HUES48 (cell line): Measurements from ENCODE around the gene ITGB5.

Source experiments
- H3K27ac ChIP-seq: one replicate; pipeline ENCODE4 v1.7.0; 2013; ENCODE audit warnings: low read depth, low read length, inconsistent platforms
- H3K27me3 ChIP-seq: 2 replicates; pipeline ENCODE4 v1.6.1; 2013; ENCODE audit warnings: mild to moderate bottlenecking, low read length; ENCODE audit not compliant: control insufficient read depth, insufficient read depth
- H3K36me3 ChIP-seq: 2 replicates; pipeline ENCODE4 v1.6.1; 2013; ENCODE audit warnings: low read length; ENCODE audit not compliant: control insufficient read depth, insufficient read depth
- H3K4me1 ChIP-seq: 2 replicates; pipeline ENCODE4 v1.6.1; 2013; ENCODE audit warnings: mild to moderate bottlenecking, low read length; ENCODE audit not compliant: control insufficient read depth, insufficient read depth
- H3K4me3 ChIP-seq: 2 replicates; pipeline ENCODE4 v1.5.1; 2013; ENCODE audit warnings: mild to moderate bottlenecking, low read depth, low read length
- H3K9ac ChIP-seq: 2 replicates; pipeline ENCODE4 v1.6.1; 2013; ENCODE audit warnings: mild to moderate bottlenecking, low read depth, low read length, moderate library complexity
- H3K9me3 ChIP-seq: 2 replicates; pipeline ENCODE4 v1.6.1; 2013; ENCODE audit warnings: low read length; ENCODE audit not compliant: control insufficient read depth, insufficient read depth

The ITGB5 gene

DNA sequence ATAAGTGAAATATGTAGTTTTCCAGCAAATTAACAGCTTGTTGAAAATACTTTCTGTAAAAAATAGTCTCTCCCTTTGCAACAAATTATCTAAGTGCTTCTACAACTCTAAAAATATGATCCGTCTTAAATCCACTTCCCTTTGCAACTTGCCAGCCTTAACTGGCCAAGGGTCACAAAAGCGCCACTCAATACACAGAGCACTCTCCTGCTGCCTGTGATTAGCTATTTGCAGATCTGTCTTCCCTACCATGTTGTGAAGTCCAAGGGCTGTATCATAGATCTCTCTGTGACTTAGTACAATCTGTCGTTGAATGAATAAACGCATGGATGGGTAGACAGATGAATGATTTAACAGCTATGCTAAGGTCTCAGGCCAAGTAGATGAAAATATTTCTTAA lies 76.2 kb downstream of the ITGB5 start:
- H3K27ac ChIP-seq: no peak overlapping the region
- no peaks in the 10 kb centered on the region for H3K4me1 ChIP-seq
- peaks cover 54% of the 10 kb centered on the region for H3K36me3 ChIP-seq
- H3K9ac ChIP-seq: no peak overlapping the region
- no peaks in the 10 kb centered on the region for H3K27me3 ChIP-seq
- no peaks in the 10 kb centered on the region for H3K9me3 ChIP-seq
- no peak overlapping the region for H3K4me3 ChIP-seq

DNA sequence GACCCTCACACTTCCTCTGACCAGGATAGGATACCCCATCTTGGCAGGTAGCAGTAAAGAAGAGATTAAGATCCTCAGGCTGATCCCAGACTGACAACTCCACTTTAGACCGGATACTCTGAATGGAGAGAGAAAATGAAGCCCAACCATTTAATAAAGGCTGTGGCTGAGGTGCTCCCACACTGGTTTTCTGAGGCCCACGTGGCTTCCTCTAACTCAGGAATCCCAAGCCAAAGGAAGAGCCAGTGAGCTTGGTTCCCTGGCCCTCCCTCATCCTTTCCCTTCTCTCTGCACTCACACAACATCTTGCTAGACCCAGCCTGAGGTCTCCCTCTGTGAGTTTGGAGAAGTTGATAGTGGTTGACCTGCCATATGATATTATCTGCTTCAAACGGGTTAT lies 78.1 kb downstream of the ITGB5 start:
- no peaks in the 10 kb centered on the region for H3K9me3 ChIP-seq
- H3K4me1 ChIP-seq: no peaks in the 10 kb centered on the region
- H3K27ac ChIP-seq: no peak overlapping the region
- H3K27me3 ChIP-seq: no peaks in the 10 kb centered on the region
- H3K4me3 ChIP-seq: no peak overlapping the region
- H3K9ac ChIP-seq: no peak overlapping the region
- peaks cover 41% of the 10 kb centered on the region for H3K36me3 ChIP-seq

DNA sequence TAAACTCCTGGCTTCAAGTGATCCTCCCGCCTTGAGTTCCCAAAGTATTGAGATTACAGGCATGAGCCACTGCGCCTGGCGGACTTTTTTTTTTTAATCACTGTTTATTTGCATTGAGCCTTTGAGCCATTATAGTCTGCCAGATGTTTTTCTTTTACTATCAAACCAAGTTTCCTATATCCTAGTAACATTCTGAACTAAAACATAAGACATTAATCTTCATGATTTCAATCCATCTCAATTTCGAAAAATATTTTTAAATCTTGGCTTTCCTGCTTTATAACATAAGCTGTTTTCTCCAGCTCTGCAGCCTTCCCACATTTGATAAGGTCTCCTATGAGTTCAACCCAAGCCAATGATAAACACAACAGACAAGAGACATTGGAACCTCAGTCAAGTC lies 81.5 kb downstream of the ITGB5 start:
- Histone ChIP-seq H3K27ac (no peak overlapping the region), H3K36me3 (peaks cover 32% of the 10 kb centered on the region), H3K9ac (no peak overlapping the region), H3K27me3 (no peaks in the 10 kb centered on the region), H3K4me3 (no peak overlapping the region), H3K4me1 (peaks cover 9% of the 10 kb centered on the region; the same call in 1 of the 2 replicates), H3K9me3 (no peaks in the 10 kb centered on the region)

DNA sequence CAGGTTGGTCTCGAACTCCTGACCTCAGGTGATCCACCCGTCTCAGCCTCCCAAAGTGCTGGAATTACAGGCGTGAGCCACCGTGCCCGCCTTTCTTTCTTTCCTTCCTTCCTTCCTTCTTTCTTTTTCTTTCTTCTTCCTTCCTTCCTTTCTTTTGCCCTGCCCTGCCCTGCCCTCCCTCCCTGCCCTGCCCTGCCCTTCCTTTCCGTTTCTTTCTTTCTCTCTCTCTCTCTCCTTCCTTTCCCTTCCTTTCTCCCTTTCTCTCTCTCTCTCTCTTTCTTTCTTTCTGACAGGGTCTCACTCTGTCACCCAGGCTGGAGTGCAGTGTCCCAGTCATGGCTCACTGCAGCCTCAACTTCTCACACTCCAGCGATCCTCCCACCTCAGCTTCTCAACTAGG lies 82.3 kb downstream of the ITGB5 start:
- H3K9me3 ChIP-seq: no peaks in the 10 kb centered on the region
- peaks cover 9% of the 10 kb centered on the region; the same call in 1 of the 2 replicates for H3K4me1 ChIP-seq
- no peak overlapping the region for H3K9ac ChIP-seq
- peaks cover 34% of the 10 kb centered on the region for H3K36me3 ChIP-seq
- H3K27me3 ChIP-seq: no peaks in the 10 kb centered on the region
- no peak overlapping the region for H3K4me3 ChIP-seq
- H3K27ac ChIP-seq: no peak overlapping the region

DNA sequence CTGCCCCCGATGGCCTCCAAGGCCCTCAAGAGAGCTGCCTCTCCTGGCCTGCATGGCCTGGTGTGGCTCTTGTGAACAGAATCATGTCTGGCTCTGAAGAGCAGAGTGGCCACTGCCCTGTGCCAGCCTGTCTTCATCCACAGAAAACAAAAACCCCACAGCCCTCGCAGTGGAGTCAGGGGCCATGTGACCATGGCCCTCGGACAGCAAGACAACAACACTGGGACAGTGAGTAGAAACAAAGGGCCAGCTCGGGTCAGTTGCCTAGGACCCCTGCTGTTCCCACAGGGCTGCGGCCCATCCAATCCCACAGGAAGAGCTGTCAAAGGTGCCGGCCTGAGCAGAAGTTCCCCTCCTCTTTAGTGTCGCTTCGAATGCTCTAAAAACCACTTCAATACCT lies 84.5 kb downstream of the ITGB5 start:
- H3K4me3 ChIP-seq: no peak overlapping the region
- H3K27me3 ChIP-seq: no peaks in the 10 kb centered on the region
- peaks cover 9% of the 10 kb centered on the region; the same call in 1 of the 2 replicates for H3K4me1 ChIP-seq
- H3K27ac ChIP-seq: no peak overlapping the region
- H3K36me3 ChIP-seq: peaks cover 28% of the 10 kb centered on the region; the same call in 1 of the 2 replicates
- H3K9ac ChIP-seq: no peak overlapping the region
- no peaks in the 10 kb centered on the region for H3K9me3 ChIP-seq

DNA sequence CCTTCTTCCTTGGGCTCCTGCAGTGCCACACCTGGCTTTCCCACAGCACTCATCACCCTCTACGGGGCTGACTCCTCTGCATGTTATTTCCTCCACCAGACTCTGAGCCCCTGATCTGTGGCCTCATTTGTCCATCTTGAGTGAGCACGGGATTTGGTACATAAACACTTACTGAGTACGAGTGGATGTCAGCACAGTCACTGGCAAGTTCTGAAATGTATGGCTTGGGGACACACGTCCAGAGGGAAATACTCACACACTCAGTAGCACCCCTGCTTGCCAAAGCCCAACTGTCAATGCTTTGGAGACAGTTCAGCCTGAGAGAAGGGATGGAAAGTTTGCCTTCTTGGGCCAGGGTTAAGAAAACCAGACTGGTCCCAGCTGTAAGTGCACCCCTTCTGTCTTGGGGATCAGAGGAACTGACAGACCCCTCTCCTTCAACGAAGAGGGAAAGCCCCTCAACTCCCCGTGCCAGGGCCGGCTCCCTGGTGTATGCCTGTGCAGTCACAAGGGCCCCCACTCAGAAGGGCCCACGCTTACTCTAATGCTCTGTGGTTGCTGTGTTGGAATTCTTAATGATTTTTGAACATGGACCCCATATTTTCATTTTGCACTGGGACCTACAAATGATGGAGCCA lies 85.0 kb downstream of the ITGB5 start:
- H3K27ac ChIP-seq: no peak overlapping the region
- no peak overlapping the region for H3K9ac ChIP-seq
- peaks cover 33% of the 10 kb centered on the region; the same call in 1 of the 2 replicates for H3K36me3 ChIP-seq
- H3K9me3 ChIP-seq: no peaks in the 10 kb centered on the region
- peaks cover 9% of the 10 kb centered on the region; the same call in 1 of the 2 replicates for H3K4me1 ChIP-seq
- H3K4me3 ChIP-seq: no peak overlapping the region
- no peaks in the 10 kb centered on the region for H3K27me3 ChIP-seq

DNA sequence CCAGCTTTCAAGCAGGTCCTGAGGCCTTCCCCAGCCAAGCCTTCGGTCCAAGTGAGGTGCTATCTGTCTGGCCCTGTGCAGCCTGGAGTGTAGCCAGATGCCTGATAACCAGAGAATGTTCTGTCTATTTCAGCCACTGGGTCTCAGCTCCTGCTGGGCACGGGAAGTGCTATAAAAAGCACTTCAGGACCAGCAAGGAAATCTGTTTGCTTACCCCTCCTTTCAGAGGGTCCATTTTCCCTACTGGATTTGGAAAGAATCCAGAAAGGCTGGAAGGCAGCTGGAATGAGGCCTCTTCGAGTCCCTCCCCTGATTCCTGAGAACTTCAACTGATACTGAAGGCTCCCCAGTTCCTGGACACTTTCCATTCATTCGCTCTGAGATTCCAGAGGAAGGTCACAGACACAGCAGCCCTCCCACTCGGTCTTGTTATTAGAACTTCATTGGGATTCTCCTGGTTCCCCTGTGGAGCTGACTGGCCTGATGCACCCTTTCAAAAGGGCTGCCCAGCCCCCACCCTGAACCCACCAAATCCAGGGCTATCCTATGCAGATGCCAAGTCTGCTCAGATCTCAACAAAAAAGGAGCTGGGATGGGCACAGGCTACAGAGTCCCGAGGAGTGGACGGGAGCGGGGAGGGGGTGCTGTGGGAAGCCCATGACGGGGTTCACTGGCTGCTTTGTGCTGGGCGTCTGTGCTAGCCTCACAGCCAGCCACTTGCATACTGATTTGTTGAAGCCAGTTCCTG lies 86.5 kb downstream of the ITGB5 start:
- Histone ChIP-seq H3K27ac (no peak overlapping the region), H3K9ac (no peak overlapping the region), H3K9me3 (no peaks in the 10 kb centered on the region), H3K4me1 (peaks cover 9% of the 10 kb centered on the region; the same call in 1 of the 2 replicates), H3K36me3 (peaks cover 42% of the 10 kb centered on the region), H3K4me3 (no peak overlapping the region), H3K27me3 (no peaks in the 10 kb centered on the region)

DNA sequence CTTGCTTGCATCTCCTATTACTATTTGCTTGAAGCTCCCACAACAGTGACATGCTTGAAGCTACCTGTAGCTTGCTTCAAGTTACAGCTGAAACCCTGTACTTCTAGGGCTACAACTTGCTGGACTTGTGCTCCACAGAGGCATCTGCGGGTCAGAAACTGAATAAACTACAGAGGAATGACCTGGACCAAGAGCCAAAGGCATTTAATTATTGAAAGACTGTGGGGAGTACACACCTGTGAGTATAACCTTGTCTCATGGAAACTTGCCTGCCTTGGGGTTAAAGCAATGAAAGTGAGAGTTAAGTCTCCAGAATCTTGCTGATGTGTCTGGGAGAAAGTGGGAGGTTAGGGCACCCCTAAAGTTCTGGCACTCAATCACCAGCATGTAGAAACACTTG lies 87.1 kb downstream of the ITGB5 start:
- no peak overlapping the region for H3K27ac ChIP-seq
- peaks cover 9% of the 10 kb centered on the region; the same call in 1 of the 2 replicates for H3K4me1 ChIP-seq
- H3K9ac ChIP-seq: no peak overlapping the region
- no peak overlapping the region for H3K4me3 ChIP-seq
- H3K27me3 ChIP-seq: no peaks in the 10 kb centered on the region
- H3K9me3 ChIP-seq: no peaks in the 10 kb centered on the region
- H3K36me3 ChIP-seq: peaks cover 45% of the 10 kb centered on the region

DNA sequence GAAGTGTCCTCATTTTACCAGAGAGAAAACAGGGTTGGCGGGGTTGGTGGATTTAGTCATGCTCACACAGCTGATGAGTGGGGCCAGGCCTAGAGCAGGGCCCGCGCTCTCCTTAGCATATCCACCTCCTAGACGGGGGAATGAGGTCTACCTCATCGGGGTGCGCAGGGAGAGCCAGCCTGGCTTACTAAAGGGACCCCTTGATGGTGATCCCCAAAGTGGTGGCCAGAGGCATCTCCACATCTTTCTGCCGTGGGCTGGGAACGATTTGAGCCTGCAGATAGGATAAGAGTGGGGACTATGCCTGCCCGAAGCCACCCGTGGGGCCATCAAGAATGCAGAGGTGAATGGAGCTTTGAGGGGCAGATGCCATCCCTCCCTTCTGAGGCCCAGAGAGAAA lies 87.5 kb downstream of the ITGB5 start:
- Histone ChIP-seq H3K4me1 (peaks cover 9% of the 10 kb centered on the region; the same call in 1 of the 2 replicates), H3K36me3 (peaks cover 49% of the 10 kb centered on the region), H3K27me3 (no peaks in the 10 kb centered on the region), H3K4me3 (no peak overlapping the region), H3K9ac (no peak overlapping the region), H3K27ac (no peak overlapping the region), H3K9me3 (no peaks in the 10 kb centered on the region)

DNA sequence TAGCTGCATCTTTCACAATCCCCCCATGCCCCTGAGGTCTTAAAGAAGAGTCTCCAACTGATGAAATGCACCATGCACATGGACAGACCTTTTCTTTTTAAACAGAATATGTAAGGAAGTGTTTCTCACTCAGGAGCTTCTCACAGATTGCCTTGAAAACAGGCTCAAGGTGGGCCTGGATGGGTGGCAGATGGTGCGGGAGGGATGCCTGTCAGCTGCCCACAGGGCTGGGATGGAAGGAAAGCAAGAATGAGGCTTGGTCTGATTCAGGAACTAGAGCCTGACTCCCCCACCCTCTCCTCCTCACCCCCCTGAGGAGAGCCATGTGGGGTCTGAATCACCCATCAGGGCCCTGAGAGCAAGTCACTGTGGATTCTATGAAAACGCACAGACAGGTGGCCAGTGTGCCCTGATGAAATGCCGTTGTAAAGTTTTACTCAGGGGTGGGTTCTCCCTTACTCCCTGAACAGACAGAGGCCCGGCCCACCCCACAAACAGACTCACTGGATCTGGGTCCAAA lies 89.7 kb downstream of the ITGB5 start:
- H3K27ac ChIP-seq: no peak overlapping the region
- no peaks in the 10 kb centered on the region for H3K9me3 ChIP-seq
- no peak overlapping the region for H3K4me3 ChIP-seq
- peaks cover 9% of the 10 kb centered on the region; the same call in 1 of the 2 replicates for H3K4me1 ChIP-seq
- no peaks in the 10 kb centered on the region for H3K27me3 ChIP-seq
- H3K9ac ChIP-seq: no peak overlapping the region
- H3K36me3 ChIP-seq: peaks cover 57% of the 10 kb centered on the region

DNA sequence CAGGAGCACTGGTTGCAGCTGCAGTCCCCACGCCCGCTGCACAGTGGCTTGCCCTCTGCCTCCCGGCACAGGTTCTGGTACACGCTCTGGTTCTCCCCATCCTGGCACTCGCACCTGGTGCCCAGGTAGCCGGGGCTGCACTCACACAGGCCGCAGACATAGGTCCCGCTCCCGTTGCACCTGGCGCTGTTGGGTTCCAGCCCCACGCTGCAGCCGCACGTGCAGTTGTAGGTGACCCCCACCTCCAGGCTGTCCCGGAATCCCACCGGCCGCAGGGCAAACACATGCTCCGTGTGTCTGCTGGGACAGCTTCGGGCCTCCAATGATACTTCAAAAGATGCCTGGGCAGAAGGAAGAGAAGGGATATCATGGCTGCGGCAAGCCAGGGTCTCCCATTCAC lies 90.7 kb downstream of the ITGB5 start:
- Histone ChIP-seq H3K36me3 (peaks cover 62% of the 10 kb centered on the region), H3K27me3 (no peaks in the 10 kb centered on the region)

More for the DNA sequence above, 90.7 kb downstream of the ITGB5 start:
- Histone ChIP-seq H3K9ac (no peak overlapping the region), H3K27ac (no peak overlapping the region), H3K4me3 (no peak overlapping the region), H3K9me3 (no peaks in the 10 kb centered on the region), H3K4me1 (peaks cover 7% of the 10 kb centered on the region; the same call in 1 of the 2 replicates)
